Measurements from ENCODE around the gene TMIE. TPM values are rescaled to one million over a fixed set of nuclear protein-coding genes. Genes with fewer than 3 reads are reported as not detected.

Gene TMIE
- total RNA-seq, 1 experiment from 2014 or later: 6.5 TPM

GRCh38 chr3:46659285-46659684, 41.9 kb upstream of the TMIE start:
- H3K79me2 ChIP-seq (ENCODE audit: low read depth): no peaks in the 10 kb centered on the region
- H3K9me3 ChIP-seq (ENCODE audit: insufficient read depth, low read depth): no peaks in the 10 kb centered on the region
- no TSS peak for BruUV-seq (replicated peaks)
- peaks cover 5% of the 10 kb centered on the region; the same call in 1 of the 2 replicates for H3F3A ChIP-seq (ENCODE audit: insufficient read depth, low read depth)
- no peak overlapping the region for H2AFZ ChIP-seq
- H3K4me3 ChIP-seq: no peak overlapping the region
- peak in 1 of 2 experiments; percentile 56 for DNase-seq
- intact Hi-C loops (cut with micrococcal nuclease; ENCODE audit: unreplicated experiment): no loop called here
- no peaks in the 10 kb centered on the region for H4K20me1 ChIP-seq (ENCODE audit: insufficient read depth)
- H3K4me2 ChIP-seq: no peak overlapping the region
- H3K9me2 ChIP-seq (ENCODE audit: insufficient read depth): no peaks in the 10 kb centered on the region
- CTCF ChIA-PET: interaction anchor here (0.6 kb wide), 1 partner anchor 236 kb away, joined by 3 read pairs; no protein-coding TSS in a partner anchor
- POLR2A ChIA-PET (ENCODE audit: unreplicated experiment): no interaction called here
- H3K4me1 ChIP-seq (replicated peaks; ENCODE audit: insufficient read depth): peaks cover 28% of the 10 kb centered on the region
- no peak for TF ChIP-seq EZH2 (IDR thresholded peaks at IDR 0.05; ENCODE audit: low read depth)
- TF ChIP-seq, protein P1, sequence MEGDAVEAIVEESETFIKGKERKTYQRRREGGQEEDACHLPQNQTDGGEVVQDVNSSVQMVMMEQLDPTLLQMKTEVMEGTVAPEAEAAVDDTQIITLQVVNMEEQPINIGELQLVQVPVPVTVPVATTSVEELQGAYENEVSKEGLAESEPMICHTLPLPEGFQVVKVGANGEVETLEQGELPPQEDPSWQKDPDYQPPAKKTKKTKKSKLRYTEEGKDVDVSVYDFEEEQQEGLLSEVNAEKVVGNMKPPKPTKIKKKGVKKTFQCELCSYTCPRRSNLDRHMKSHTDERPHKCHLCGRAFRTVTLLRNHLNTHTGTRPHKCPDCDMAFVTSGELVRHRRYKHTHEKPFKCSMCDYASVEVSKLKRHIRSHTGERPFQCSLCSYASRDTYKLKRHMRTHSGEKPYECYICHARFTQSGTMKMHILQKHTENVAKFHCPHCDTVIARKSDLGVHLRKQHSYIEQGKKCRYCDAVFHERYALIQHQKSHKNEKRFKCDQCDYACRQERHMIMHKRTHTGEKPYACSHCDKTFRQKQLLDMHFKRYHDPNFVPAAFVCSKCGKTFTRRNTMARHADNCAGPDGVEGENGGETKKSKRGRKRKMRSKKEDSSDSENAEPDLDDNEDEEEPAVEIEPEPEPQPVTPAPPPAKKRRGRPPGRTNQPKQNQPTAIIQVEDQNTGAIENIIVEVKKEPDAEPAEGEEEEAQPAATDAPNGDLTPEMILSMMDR (conservative IDR thresholded peaks at IDR 0.05): no peak
- no peaks in the 10 kb centered on the region for H3K27me3 ChIP-seq (ENCODE audit: insufficient read depth, low read depth)
- H3K36me3 ChIP-seq (ENCODE audit: low read depth): no peaks in the 10 kb centered on the region
- no peak overlapping the region for H3K27ac ChIP-seq

- Histone ChIP-seq H3F3A (ENCODE audit: insufficient read depth, low read depth) (peaks cover 5% of the 10 kb centered on the region; the same call in 1 of the 2 replicates), H3K4me1 (replicated peaks; ENCODE audit: insufficient read depth) (peaks cover 28% of the 10 kb centered on the region), H3K9me3 (ENCODE audit: insufficient read depth, low read depth) (no peaks in the 10 kb centered on the region), H3K36me3 (ENCODE audit: low read depth) (no peaks in the 10 kb centered on the region), H3K79me2 (ENCODE audit: low read depth) (no peaks in the 10 kb centered on the region), H3K4me2 (no peak overlapping the region), H2AFZ (no peak overlapping the region), H3K27ac (no peak overlapping the region), H3K27me3 (ENCODE audit: insufficient read depth, low read depth) (no peaks in the 10 kb centered on the region), H3K4me3 (no peak overlapping the region), H3K9me2 (ENCODE audit: insufficient read depth) (no peaks in the 10 kb centered on the region), H4K20me1 (ENCODE audit: insufficient read depth) (no peaks in the 10 kb centered on the region)
- no peak for DNase-seq
- intact Hi-C loops (cut with micrococcal nuclease; ENCODE audit: unreplicated experiment): no loop called here
- no TSS peak for BruUV-seq (replicated peaks)
- ChIA-PET CTCF (interaction anchor here (1.4 to 1.5 kb wide), 2 partner anchors 102 to 171 kb away, joined by 5 to 6 read pairs; no protein-coding TSS in a partner anchor), POLR2A (ENCODE audit: unreplicated experiment) (interaction anchor here (0.5 kb wide), 1 partner anchor 317 kb away, joined by 3 read pairs; no protein-coding TSS in a partner anchor)
- TF ChIP-seq, protein P1 (conservative IDR thresholded peaks at IDR 0.05): no peak
- no peak for TF ChIP-seq EZH2 (IDR thresholded peaks at IDR 0.05; ENCODE audit: low read depth)
Measured at GRCh38 chr3:46660003-46660402, 41.2 kb upstream of the TMIE start.

DNA sequence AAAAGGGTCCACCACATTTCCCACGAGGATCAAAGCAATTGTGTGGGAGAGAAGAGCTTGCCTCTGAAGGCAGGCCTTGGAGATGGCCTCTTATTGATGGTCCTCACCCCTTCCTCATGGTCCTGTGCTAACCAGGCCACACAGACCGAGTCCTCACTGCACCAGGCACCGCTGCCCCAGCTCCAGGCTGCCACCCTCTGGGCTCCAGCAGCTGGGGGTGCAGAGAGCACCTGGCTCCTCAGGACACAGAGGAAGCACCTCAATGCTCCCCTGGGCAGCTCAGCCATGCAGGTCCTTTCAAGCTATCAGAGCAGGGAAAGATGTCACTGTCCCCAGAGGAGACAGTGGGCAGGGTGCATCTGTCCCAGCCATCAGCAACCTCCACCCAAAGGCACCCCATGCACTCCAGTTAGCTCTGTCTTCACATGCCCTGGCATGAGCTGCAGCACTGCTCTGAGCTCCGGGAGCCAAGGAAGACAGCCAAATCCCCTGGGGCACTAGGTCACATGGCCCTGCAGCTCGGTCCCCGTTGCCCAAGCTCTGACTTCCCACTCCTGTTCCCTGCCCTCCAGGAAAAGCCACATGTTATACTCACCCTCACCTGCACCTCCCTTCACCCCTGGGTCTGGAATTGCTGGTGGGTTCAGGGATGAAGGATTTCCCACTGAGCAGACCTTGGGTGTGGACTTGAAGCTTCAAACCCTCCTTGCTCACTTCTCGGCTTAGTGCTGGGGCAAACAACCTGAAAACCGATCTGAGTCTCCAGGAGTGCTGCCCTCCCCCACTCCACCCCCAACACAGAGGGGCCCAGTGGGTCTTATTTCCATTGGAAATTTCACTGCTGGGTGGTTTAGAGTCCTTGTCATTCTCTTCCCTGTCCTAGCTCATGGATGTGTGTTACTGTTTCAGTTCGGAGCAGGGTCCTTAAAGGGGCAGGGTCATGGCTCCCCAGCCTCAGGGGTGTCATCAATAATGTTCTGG, 40.4 kb upstream of the TMIE start:
- intact Hi-C loops (cut with micrococcal nuclease; ENCODE audit: unreplicated experiment): no loop called here
- Histone ChIP-seq H3K27me3 (ENCODE audit: insufficient read depth, low read depth) (no peaks in the 10 kb centered on the region), H3K9me2 (ENCODE audit: insufficient read depth) (no peaks in the 10 kb centered on the region), H3K4me3 (no peak overlapping the region), H3F3A (ENCODE audit: insufficient read depth, low read depth) (peaks cover 5% of the 10 kb centered on the region; the same call in 1 of the 2 replicates), H2AFZ (no peak overlapping the region), H3K79me2 (ENCODE audit: low read depth) (no peaks in the 10 kb centered on the region), H3K36me3 (ENCODE audit: low read depth) (no peaks in the 10 kb centered on the region), H3K27ac (no peak overlapping the region), H4K20me1 (ENCODE audit: insufficient read depth) (no peaks in the 10 kb centered on the region), H3K4me1 (replicated peaks; ENCODE audit: insufficient read depth) (peaks cover 28% of the 10 kb centered on the region), H3K4me2 (peak overlapping the region; percentile 43), H3K9me3 (ENCODE audit: insufficient read depth, low read depth) (no peaks in the 10 kb centered on the region)
- BruUV-seq (replicated peaks): no TSS peak
- ChIA-PET CTCF (interaction anchor here (1.4 to 1.5 kb wide), 2 partner anchors 103 to 172 kb away, joined by 5 to 6 read pairs; no protein-coding TSS in a partner anchor), POLR2A (ENCODE audit: unreplicated experiment) (interaction anchor here (0.5 to 0.6 kb wide), 2 partner anchors 102 to 316 kb away, joined by 3 to 5 read pairs; no protein-coding TSS in a partner anchor)
- DNase-seq: peak; percentile 56 to 69
- TF ChIP-seq, protein P1 (conservative IDR thresholded peaks at IDR 0.05): no peak
- no peak for TF ChIP-seq EZH2 (IDR thresholded peaks at IDR 0.05; ENCODE audit: low read depth)

Data from PC-9 (cell line).